HL-60 (cell line): ENCODE data around the gene BCAS3.

Experiments used
- DNase-seq, 2 experiments: peaks; one replicate each; pipeline ENCODE4 v3.0.0-alpha.2; 2010 to 2020; ENCODE audit warnings: low read depth in 1 of 2, low spot score in 1 of 2
- H3K27ac ChIP-seq: fragments of 250-450 bp; sonication (Bioruptor Pico); replicated peaks from 2 replicates; pipeline ENCODE4 v1.5.1; 2020; ENCODE audit warnings: mild to moderate bottlenecking, moderate library complexity
- H3K27me3 ChIP-seq: fragments of 250-450 bp; sonication (Bioruptor Pico); 2 replicates; pipeline ENCODE4 v1.5.1; 2021; ENCODE audit warnings: mild to moderate bottlenecking, moderate library complexity; ENCODE audit not compliant: insufficient read depth, poor library complexity, severe bottlenecking
- H3K4me3 ChIP-seq: replicated peaks from 2 replicates; pipeline ENCODE4 v1.5.1; 2011; ENCODE audit warnings: mild to moderate bottlenecking, control low read depth, low read length; ENCODE audit not compliant: insufficient read depth
- CTCF ChIP-seq: IDR thresholded peaks from one replicate; pipeline ENCODE4 v1.5.1; 2011; ENCODE audit warnings: low read length, control low read depth, inconsistent platforms; ENCODE audit not compliant: insufficient read depth
- GABPA ChIP-seq: IDR thresholded peaks from 2 replicates; pipeline ENCODE4 v1.6.1; 2012; ENCODE audit warnings: low read depth
- POLR2AphosphoS5 ChIP-seq: IDR thresholded peaks from 2 replicates; pipeline ENCODE4 v1.6.1; 2012; ENCODE audit warnings: low read depth
- REST ChIP-seq: IDR thresholded peaks from 2 replicates; pipeline ENCODE4 v1.6.1; 2012; ENCODE audit warnings: low read depth; ENCODE audit not compliant: insufficient replicate concordance
- SPI1 ChIP-seq: IDR thresholded peaks from 2 replicates; pipeline ENCODE4 v1.6.1; 2012; ENCODE audit warnings: low read depth, mild to moderate bottlenecking, borderline replicate concordance

The BCAS3 gene

GRCh38 chr17:61058066-61058465 is 380.4 kb downstream of the BCAS3 start:
- H3K27ac ChIP-seq, result no peak overlapping the region
- H3K4me3 ChIP-seq, result no peak overlapping the region
- no peaks in the 10 kb centered on the region for H3K27me3 ChIP-seq
- TF ChIP-seq POLR2AphosphoS5, result no peak
- no peak for DNase-seq

GRCh38 chr17:61063528-61063927 is 385.9 kb downstream of the BCAS3 start:
- no peak for TF ChIP-seq POLR2AphosphoS5
- TF ChIP-seq CTCF, result no peak
- peak; percentile 54; the same call in 1 of the 2 replicates for TF ChIP-seq SPI1
- no peak for TF ChIP-seq GABPA
- no peak for TF ChIP-seq REST
- no peak overlapping the region for H3K4me3 ChIP-seq
- no peak for DNase-seq

GRCh38 chr17:61064087-61064951 is 386.7 kb downstream of the BCAS3 start:
- no peak overlapping the region for H3K27ac ChIP-seq
- no peak overlapping the region for H3K4me3 ChIP-seq
- no peak for DNase-seq
- H3K27me3 ChIP-seq, result no peaks in the 10 kb centered on the region
- TF ChIP-seq SPI1, result no peak
- TF ChIP-seq REST, result no peak
- no peak for TF ChIP-seq GABPA
- no peak for TF ChIP-seq CTCF
- no peak for TF ChIP-seq POLR2AphosphoS5

More at GRCh38 chr17:61063528-61063927, 385.9 kb downstream of the BCAS3 start:
- no peak overlapping the region for H3K27ac ChIP-seq
- no peaks in the 10 kb centered on the region for H3K27me3 ChIP-seq

GRCh38 chr17:61065263-61065773 is 387.7 kb downstream of the BCAS3 start:
- no peak overlapping the region for H3K27ac ChIP-seq
- TF ChIP-seq REST, result no peak
- no peak for TF ChIP-seq SPI1
- TF ChIP-seq POLR2AphosphoS5, result no peak
- no peak for TF ChIP-seq CTCF
- TF ChIP-seq GABPA, result no peak
- DNase-seq, result no peak
- H3K4me3 ChIP-seq, result no peak overlapping the region
- H3K27me3 ChIP-seq, result no peaks in the 10 kb centered on the region
